Natural killer cell (primary cell): ENCODE results near the gene KIF26A. TPM values are rescaled to one million over a fixed set of nuclear protein-coding genes. Genes with fewer than 3 reads are reported as not detected.

ENCODE experiments used
- ATAC-seq, 3 donors: fragments of 150-1000 bp in 2 of 3; fragments of 200-7000 bp in 1 of 3; cut with Tn5 transposase; 1 replicate in 1 of 3; 2 replicates in 2 of 3; pipeline ENCODE4 v1.10.0; 2021; ENCODE audit warnings: mild to moderate bottlenecking in 2 of 3, moderate library complexity in 2 of 3
- DNase-seq, 2 donors: peaks; one replicate each; pipeline versions ENCODE4 v3.0.0 to v3.0.0-alpha.2; 2013 to 2021; ENCODE audit warnings: mixed read lengths in 1 of 2
- H3K27ac ChIP-seq: one replicate; pipeline ENCODE4 v1.5.1; 2013; ENCODE audit warnings: mild to moderate bottlenecking, low read length
- H3K27me3 ChIP-seq: one replicate; pipeline ENCODE4 v1.6.1; 2013; ENCODE audit warnings: low read length; ENCODE audit not compliant: control insufficient read depth, insufficient read depth
- H3K36me3 ChIP-seq: one replicate; pipeline ENCODE4 v1.6.1; 2013; ENCODE audit warnings: low read length; ENCODE audit not compliant: control insufficient read depth, insufficient read depth
- H3K4me1 ChIP-seq: one replicate; pipeline ENCODE4 v1.6.1; 2013; ENCODE audit warnings: low read length; ENCODE audit not compliant: control insufficient read depth, insufficient read depth
- H3K4me3 ChIP-seq: one replicate; pipeline ENCODE4 v1.5.1; 2013; ENCODE audit warnings: low read length
- H3K9me3 ChIP-seq: one replicate; pipeline ENCODE4 v1.6.1; 2013; ENCODE audit warnings: low read length; ENCODE audit not compliant: control insufficient read depth, insufficient read depth
- H3K27ac Mint-ChIP-seq, 2 donors: one replicate each; pipeline ENCODE4 v1.8.0; 2022; ENCODE audit warnings: mild to moderate bottlenecking in 2 of 2, mixed read lengths in 2 of 2, moderate library complexity in 1 of 2
- H3K27me3 Mint-ChIP-seq, 2 donors: one replicate each; pipeline ENCODE4 v1.8.0; 2022; ENCODE audit warnings: low read depth in 2 of 2, mixed read lengths in 2 of 2
- H3K36me3 Mint-ChIP-seq: one replicate; pipeline ENCODE4 v1.8.0; 2022; ENCODE audit warnings: mixed read lengths
- H3K4me1 Mint-ChIP-seq, 2 donors: one replicate each; pipeline ENCODE4 v1.8.0; 2022; ENCODE audit warnings: mixed read lengths in 2 of 2
- H3K4me3 Mint-ChIP-seq: one replicate; pipeline ENCODE4 v1.8.0; 2022; ENCODE audit warnings: mild to moderate bottlenecking, moderate library complexity, mixed read lengths
- H3K9me3 Mint-ChIP-seq, 2 donors: one replicate each; pipeline ENCODE4 v1.8.0; 2022; ENCODE audit warnings: mixed read lengths in 2 of 2
- WGBS: methylation state at CpG from one replicate; pipeline ENCODE4 v1.1.7; 2013; ENCODE audit warnings: missing lambda C conversion rate; ENCODE audit not compliant: insufficient coverage; 5-methylcytosine and 5-hydroxymethylcytosine counted together
- intact Hi-C: fragments of 100-400 bp; cut with micrococcal nuclease; formaldehyde crosslinking; loops from one replicate; pipeline ENCODE4 v1.14.2; 2022
- total RNA-seq, 4 donors: library from RNA; stranded (reverse); fragments of 120-200 nt in 1 of 4; gene quantifications; one replicate each; pipeline versions ENCODE4 v1.2.3 to v1.2.4, GENCODE V29; 2013 to 2022
- TF ChIP-seq, protein P1 (sequence below): fragments of 200-600 bp; IDR thresholded peaks from one replicate; pipeline ENCODE4 v1.8.0; 2022; ENCODE audit warnings: antibody characterized with exemption

The KIF26A gene
- total RNA-seq, 3 donors from 2014 or later (not counting 1 experiment from before 2014, with no cell fraction given) = not detected

DNA sequence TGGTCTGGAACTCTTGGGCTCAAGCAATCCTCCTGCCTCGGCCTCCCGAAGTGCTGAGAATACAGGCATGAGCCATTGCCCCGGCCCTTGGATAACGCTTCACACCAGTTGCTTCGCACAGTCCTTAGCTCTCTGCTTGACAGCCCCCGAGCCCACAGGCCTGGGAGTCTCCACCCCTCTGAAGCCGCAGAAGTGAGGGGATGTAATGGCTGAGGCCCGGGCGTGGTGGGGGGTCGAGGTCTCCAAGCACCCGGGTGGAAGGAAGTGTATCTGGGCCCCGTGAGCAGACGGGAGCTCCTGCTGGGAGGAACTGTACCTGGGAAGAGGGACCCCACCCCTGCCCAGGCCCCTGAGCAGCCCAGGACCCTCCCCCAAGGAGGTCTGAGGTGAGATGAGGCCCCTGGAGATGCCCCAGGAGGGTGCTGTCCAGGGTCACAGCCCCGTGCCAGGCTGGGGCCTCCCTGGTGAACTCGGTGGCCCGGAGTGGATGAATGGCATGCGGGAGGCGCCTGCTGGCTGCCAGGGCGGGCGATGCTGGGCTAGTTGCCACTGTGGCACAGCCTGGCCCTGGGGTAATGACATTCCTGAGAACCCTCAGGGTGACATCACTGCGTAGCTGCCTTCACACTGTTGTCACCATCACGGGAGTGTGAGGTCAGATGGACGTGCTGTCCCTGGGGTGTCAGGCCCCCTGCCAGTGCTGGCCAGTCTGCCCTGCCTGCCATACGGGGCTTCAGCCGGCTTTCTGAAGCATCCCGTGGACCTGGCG, 48.9 kb downstream of the KIF26A start:
- no peak for ATAC-seq
- no peaks in the 10 kb centered on the region for H3K27me3 Mint-ChIP-seq
- intact Hi-C loops = no loop called here

DNA sequence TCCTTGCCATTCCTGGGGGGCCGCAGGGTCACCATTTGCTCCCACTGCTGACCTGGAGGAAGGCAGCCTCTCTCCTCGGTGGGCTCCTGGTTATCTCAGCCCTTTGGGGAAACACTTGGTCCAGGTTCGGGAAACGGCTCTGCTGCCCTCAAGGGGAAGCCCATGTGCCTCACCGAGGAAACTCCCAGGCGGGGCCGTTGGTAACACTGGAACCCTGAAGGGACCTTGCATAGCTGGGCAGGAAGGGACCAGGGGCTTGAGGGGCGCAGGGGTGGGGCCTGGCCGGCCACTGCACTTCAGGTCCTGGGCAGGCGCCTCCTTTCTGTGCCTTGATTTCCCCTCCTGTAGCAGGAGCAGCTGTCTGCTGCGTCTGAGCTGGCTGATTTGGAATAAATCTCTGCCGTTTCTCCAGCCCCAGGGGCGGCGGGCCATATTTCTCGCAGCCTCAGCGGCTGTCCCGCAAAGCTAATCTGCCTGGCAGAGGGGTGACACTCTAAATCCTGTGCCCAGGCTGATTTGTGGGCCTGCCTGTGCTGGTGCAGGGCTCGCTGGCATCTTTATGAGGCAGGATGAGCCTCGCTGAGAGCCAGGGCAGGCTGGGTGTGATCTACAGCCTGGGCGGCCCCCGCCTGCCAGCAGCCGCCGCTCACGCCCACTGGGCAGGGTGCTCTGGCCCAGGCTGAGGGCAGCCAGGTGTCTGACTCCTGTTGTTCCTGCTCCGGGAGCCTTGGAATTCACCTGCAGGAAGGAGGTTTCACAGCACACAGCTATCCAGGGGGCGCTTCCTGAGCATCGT, 49.7 kb downstream of the KIF26A start:
- Mint-ChIP-seq H3K4me3 (no peak overlapping the region), H3K27ac (no peak overlapping the region), H3K36me3 (no peaks in the 10 kb centered on the region), H3K9me3 (no peaks in the 10 kb centered on the region), H3K27me3 (no peaks in the 10 kb centered on the region), H3K4me1 (no peaks in the 10 kb centered on the region)
- Histone ChIP-seq H3K9me3 (no peaks in the 10 kb centered on the region), H3K27ac (no peak overlapping the region), H3K36me3 (no peaks in the 10 kb centered on the region), H3K27me3 (no peaks in the 10 kb centered on the region), H3K4me1 (no peaks in the 10 kb centered on the region), H3K4me3 (no peak overlapping the region)
- 76% methylated on average over 27 of the region's 27 CpGs for WGBS
- ATAC-seq (no peak), DNase-seq (no peak)
- TF ChIP-seq, protein P1, sequence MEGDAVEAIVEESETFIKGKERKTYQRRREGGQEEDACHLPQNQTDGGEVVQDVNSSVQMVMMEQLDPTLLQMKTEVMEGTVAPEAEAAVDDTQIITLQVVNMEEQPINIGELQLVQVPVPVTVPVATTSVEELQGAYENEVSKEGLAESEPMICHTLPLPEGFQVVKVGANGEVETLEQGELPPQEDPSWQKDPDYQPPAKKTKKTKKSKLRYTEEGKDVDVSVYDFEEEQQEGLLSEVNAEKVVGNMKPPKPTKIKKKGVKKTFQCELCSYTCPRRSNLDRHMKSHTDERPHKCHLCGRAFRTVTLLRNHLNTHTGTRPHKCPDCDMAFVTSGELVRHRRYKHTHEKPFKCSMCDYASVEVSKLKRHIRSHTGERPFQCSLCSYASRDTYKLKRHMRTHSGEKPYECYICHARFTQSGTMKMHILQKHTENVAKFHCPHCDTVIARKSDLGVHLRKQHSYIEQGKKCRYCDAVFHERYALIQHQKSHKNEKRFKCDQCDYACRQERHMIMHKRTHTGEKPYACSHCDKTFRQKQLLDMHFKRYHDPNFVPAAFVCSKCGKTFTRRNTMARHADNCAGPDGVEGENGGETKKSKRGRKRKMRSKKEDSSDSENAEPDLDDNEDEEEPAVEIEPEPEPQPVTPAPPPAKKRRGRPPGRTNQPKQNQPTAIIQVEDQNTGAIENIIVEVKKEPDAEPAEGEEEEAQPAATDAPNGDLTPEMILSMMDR = no peak
- intact Hi-C loops = no loop called here

More for the DNA sequence above, 48.9 kb downstream of the KIF26A start:
- no peaks in the 10 kb centered on the region for H3K27me3 ChIP-seq
- no peak overlapping the region for H3K27ac ChIP-seq
- WGBS = 83% methylated on average over 27 of the region's 27 CpGs
- no peaks in the 10 kb centered on the region for H3K9me3 ChIP-seq
- Mint-ChIP-seq H3K4me3 (no peak overlapping the region), H3K9me3 (no peaks in the 10 kb centered on the region), H3K27ac (no peak overlapping the region), H3K36me3 (no peaks in the 10 kb centered on the region), H3K4me1 (no peaks in the 10 kb centered on the region)
- TF ChIP-seq, protein P1 = no peak
- H3K4me1 ChIP-seq = no peaks in the 10 kb centered on the region
- H3K4me3 ChIP-seq = no peak overlapping the region
- no peak for DNase-seq
- no peaks in the 10 kb centered on the region for H3K36me3 ChIP-seq

DNA sequence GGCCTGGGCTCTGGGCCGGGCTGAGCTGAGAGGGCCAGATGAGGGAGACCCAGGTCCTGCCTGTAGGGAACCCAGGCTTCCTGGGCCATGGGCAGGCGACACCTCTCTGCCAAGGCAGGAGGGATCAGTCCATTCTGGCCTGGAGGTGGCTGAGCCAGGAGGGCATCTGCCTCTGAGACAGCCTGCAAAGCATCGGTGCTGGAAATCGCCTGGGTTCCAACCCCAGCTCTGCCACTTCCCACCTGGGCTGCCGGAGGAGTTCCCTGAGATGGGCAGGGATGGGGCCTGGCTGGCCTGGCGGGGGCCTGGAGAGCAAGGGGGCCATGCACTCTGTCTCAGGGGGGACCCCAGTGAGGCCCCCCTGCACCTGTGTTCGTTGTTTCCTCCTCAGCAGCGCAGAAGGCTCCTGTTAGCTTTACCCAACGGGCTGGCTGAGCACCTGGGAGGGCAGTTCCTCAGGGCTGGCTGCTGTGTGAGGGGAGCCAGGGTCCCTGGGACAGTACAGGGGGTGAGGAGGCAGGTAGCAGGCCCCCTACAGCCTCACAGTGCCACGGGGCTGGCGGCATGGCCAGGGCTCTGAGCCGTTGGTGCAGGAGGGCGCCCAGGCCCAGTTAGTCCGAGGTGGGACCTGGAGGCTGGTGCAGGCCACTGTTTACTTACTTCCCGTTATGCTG, 50.5 kb downstream of the KIF26A start:
- WGBS = 80% methylated on average over 15 of the region's 15 CpGs

More for the DNA sequence above, 50.5 kb downstream of the KIF26A start:
- no peak for ATAC-seq
- H3K27me3 ChIP-seq = no peaks in the 10 kb centered on the region
- no peaks in the 10 kb centered on the region for H3K36me3 ChIP-seq
- no peak overlapping the region for H3K27ac Mint-ChIP-seq
- no peak for DNase-seq
- no peak overlapping the region for H3K4me3 ChIP-seq
- no peaks in the 10 kb centered on the region for H3K9me3 ChIP-seq
- H3K36me3 Mint-ChIP-seq = no peaks in the 10 kb centered on the region
- H3K9me3 Mint-ChIP-seq = no peaks in the 10 kb centered on the region
- TF ChIP-seq, protein P1 = no peak
- no peaks in the 10 kb centered on the region for H3K4me1 ChIP-seq
- H3K27me3 Mint-ChIP-seq = no peaks in the 10 kb centered on the region
- H3K27ac ChIP-seq = no peak overlapping the region
- no peak overlapping the region for H3K4me3 Mint-ChIP-seq
- intact Hi-C loops = no loop called here
- H3K4me1 Mint-ChIP-seq = no peaks in the 10 kb centered on the region
